NCI-H2029 (cell line): ENCODE data around the gene COPG1.
A peak's percentile ranks its signal among the peaks of the same experiment; 100 is the strongest.
"Not testable (repeated sequence)": the region's sequence is repeated elsewhere in the genome, so short reads cannot be mapped to it uniquely, and the experiment has no call there.

Source experiments
- DNase-seq: peaks from one replicate; lab custom pipeline; 2025; lab: John Stamatoyannopoulos, UW

The COPG1 gene

DNA sequence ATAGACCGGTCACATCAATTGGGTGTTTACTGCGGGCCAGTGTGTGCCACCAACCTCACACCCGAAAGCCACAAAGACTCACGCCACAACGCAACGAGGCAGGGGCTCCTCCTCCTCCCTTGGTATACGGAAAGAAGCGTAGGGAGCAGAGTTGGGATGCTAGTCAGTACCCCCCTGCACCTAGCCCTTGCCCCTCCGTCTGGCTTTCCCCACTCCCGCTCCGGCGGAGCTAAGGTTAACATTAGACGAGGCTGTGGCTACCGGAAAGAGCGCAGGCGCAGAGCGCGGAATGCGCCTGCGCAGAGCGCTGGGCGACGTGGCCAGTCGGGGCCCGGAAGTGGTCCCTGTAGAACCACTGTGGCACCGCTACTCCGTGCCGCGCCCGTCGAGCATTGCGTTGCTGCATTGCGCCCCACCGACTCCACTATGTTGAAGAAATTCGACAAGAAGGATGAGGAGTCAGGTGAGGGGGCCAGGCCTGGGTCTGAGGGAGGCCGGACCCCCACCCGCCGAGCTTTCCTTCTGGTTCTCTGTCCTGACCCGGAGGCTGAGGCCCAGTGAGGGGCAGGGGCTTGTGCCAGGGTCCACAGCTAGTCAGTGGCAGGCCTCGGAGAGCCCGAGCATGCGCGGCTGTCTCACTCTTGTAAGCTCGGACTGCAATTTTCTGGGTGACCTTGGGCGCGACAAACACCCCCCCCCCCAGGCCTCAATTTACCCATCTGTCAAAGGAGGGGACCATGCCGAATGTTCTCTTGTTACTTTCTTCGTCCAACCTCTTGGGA is at the start of gene COPG1:
Gene COPG1, plus strand, starts transcription at position 323 of the 782 bp plus-strand sequence. Its CDS starts 104 bp downstream, at position 427.
- DNase-seq: peak; percentile 47

DNA sequence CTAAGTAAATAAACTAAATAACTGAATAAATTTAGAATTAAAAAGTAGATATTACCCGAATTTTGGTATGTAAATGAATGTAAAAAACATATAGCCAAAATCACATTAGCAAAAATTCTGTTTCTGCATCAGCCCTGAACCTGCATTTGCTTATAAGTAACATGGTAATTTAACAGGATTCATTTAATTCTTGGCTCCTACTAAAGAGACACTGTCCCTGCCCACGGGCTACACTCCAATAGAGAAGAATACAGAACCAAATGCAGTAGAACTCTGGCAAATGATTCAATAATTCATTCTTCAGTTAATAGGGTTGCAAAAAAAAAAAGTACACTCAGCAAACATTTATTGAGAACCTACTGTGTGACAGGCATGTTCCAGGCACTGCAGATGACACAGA is 44.9 kb upstream of the COPG1 start:
- no peak for DNase-seq

- DNase-seq: no peak
Observed at GRCh38 chr3:129205109-129205832, 44.1 kb upstream of the COPG1 start.

DNA sequence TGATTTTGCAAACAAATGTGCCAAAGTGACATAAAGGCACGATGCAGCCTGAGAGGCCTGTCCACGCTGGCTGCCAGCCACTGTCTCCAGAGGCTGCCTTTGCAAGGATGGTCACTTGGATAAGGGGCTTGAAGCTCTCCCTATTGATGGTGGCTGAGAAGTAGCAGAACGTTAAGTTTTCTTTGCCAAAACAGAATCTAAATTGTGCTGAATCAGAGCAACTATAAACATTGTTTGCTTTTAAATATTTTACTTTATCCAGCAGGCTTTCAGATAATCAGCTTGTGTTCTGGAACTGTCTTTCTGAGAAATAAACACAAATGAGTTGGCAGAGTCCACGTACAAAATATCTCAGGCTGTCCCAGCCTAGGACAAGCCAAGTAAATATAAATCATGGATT is 41.9 kb upstream of the COPG1 start:
- no peak for DNase-seq

- DNase-seq: no peak
Observed at GRCh38 chr3:129211345-129211744, 38.1 kb upstream of the COPG1 start.

DNA sequence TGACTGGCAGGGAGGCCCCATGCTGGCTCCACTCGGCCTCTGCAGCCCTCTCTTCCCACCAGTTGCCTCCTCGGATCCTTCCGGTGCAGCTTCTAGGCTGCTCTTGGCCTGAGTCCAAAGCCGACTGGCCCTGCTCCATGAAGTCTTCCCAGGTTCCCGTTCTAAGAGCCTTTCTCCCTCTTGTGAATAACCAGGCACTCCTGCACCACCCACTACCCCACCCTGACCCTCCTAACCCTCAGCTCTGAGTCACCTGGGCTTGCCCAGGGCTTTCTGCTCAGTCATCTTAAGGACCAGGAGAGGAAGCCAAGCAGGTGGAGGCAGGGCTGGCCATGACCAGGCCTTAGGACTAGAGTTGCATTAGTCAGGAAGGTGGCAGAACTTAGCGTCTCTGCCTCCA is 37.6 kb upstream of the COPG1 start:
- peak; percentile 67 for DNase-seq

- no peak for DNase-seq
Observed at GRCh38 chr3:129213238-129213637, 36.2 kb upstream of the COPG1 start.

- DNase-seq: no peak
Observed at GRCh38 chr3:129218742-129219141, 30.7 kb upstream of the COPG1 start.

DNA sequence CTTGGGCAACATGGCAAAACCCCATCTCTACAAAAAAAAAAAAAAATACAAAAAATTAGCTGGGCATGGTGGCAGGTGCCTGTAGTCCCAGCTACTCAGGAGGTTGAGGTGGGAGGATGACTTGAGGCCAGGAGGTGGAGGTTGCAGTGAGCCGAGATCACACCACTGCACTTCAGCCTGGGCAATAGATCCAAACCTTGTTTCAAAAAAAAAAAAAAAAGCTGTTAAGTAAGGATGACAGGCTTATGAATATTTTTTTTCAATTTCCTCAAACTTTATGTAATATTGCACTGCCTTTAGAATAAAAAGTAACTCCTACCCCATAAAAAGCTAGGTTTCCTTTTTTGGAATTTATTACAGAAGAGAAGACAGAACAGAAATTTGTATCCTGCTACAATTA is 25.0 kb upstream of the COPG1 start:
- not testable (repeated sequence) for DNase-seq

DNA sequence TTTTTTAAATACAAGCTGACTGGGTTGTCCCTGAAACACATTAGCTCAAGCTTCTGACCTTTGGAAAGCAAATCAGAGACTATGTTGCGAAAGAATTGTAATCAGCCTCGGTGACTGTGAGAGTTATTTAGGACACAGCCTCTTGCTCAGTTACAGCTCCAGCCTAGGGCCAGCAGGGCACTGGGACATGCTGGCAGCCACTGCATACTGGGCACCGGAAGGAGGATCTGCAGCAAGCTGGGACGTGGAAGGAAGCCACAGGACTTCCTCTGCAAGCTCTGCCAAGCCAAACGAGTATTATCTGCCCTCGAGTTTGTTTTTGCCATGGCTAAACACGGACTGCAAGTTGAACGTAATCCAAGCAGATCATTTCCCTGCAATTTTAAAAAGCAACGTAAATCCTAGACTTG is 24.4 kb upstream of the COPG1 start:
- peak; percentile 57 for DNase-seq

DNA sequence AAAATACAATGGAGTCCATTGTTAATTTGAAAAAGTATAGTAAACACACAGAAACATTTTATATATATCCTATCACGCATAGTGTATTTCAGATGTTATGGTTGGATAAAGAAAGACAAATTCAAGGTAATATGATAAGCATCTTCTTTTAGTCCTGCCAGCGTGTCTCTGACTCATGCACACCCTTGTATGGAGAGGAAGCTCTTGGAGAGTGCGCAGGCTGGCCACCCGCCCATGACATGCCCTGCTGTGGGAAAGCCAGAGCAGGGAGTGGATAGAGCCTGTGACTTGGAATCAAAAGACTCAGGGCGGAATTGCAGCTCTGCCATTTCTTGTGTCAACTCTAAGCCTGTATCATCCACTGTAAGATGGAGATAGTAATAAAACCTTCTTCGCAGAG is 23.0 kb upstream of the COPG1 start:
- peak; percentile 43 for DNase-seq

GRCh38 chr3:129228891-129229585 is 20.4 kb upstream of the COPG1 start:
- no peak for DNase-seq

GRCh38 chr3:129230311-129231019 is 18.9 kb upstream of the COPG1 start:
- no peak for DNase-seq

- DNase-seq: no peak
Observed at GRCh38 chr3:129231331-129232119, 17.9 kb upstream of the COPG1 start.

DNA sequence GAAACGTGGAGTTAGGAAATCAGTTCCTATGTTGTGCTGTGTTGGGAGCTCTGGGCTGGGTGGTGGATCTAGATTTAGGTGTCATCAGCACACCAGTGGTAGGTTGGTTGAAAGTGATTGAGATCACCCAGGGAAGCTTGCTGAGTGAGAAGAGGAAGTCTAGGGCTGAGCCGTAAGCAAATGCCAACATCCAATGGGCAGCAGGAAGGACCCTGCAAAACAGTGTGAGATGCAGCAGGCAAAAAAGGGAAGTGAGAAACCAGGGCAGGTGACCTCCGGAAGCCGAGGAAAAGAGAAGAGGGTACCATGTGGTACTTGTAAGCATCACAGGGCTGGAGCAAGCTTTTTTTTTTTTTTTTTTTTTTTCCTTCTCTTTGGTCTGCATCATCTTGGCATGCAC is 15.9 kb upstream of the COPG1 start:
- no peak for DNase-seq

DNA sequence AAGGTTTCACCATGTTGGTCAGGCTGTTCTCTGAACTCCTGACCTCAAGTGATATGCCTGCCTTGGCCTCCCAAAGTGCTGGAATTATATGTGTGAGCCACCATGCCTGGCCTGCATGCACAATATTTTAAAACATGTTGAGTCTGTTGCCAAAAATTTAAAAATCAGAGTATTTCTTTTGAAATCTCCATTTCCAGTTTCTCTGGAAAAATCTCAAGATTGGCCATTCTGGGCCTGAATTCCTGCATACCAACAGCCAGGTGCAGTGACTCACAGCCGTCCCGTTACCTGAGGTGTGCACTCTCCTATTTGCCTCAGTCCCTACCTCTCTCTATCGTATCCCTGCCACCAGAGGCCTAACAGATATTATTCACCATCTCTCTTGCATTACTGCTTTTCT is 15.0 kb upstream of the COPG1 start:
- DNase-seq: no peak

DNA sequence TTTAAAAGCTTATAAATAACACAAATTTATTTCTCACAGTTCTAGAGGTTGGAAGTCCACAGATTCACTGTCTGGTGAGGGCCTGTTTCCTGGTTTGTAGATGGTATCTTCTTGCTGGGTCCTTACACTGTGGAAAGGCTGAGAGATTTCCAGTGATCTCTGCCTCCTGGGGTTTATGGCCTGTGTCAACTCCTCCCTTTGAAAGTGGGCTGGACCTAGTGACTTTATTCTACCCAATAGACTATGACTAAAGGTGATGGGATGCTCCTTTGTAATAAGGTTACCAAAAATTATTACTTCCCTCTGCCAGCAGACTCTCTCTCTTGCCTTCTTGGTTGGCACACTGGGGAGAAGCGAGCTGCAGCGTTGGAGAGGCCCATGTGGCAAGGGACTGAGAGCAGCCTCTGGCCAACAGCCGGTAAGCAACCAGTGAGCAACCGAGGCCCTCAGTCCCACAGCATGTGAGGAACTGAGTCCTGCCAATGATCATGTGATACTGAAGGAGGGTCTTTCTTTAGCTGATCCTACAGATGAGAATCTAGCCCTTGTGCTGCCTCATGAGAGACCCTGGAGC is 14.0 kb upstream of the COPG1 start:
- no peak for DNase-seq

DNA sequence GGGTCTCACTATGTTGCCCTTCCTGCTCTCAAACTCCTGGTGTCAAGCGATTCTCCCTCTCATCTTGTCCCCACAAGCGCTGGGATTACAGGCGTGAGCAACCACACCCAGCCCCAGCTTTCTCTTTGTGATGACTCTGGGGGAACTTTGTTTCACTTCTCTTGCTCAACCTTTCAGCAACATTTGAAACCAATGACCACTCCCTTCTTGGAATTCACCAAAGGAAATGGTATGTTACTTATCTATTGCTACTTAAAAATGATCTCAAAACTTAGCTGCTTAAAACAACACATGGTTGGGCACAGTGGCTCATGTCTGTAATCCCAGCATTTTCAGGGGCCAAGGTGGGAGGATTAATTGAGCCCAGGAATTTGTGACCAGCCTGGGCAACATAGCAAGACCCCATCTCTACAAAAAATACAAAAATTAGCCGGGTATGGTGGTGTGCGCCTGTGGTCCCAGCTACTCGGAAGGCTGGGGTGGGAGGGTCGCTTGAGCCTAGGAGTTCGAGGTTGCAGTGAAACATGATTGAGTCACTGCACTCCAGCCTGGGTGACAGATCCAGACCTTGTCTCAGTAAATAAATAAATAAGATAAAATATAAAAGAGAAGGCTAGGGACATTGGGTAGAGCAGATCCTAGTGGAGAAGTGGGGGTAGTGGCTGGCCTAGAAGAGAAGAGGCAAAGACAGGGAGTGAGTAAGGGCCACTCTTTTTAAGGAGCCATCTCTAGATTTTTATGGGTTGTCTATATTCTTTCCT is 10.3 kb upstream of the COPG1 start:
- DNase-seq: no peak

- no peak for DNase-seq
Observed at GRCh38 chr3:129239991-129240390, 9.4 kb upstream of the COPG1 start.

DNA sequence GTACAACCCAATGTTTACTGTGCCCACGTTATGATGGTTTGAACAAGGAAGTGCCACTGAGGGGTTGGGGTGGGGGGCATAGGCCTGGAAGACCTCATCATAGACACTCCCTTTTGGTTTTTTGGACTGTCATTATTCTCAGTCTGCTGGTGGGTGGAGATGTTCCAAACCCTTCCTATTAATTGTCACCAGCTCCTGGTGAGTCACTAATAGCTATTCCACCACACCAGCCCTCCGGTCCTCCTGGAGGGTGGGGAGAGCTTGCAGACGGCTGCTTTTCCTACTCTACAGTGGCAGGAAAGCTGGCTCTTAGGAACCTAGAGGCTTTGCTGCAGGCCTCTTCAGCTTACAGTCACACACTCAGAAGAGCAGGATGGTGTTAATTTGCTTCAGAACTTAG is 9.0 kb upstream of the COPG1 start:
- DNase-seq: no peak
